NCI-H2227 treated with DMSO at 0.1 percent for 48 hours (cell line): Measurements from ENCODE around the gene KDSR.

ENCODE experiments used
- DNase-seq: peaks from one replicate; lab custom pipeline; 2025; lab: John Stamatoyannopoulos, UW

The KDSR gene

DNA sequence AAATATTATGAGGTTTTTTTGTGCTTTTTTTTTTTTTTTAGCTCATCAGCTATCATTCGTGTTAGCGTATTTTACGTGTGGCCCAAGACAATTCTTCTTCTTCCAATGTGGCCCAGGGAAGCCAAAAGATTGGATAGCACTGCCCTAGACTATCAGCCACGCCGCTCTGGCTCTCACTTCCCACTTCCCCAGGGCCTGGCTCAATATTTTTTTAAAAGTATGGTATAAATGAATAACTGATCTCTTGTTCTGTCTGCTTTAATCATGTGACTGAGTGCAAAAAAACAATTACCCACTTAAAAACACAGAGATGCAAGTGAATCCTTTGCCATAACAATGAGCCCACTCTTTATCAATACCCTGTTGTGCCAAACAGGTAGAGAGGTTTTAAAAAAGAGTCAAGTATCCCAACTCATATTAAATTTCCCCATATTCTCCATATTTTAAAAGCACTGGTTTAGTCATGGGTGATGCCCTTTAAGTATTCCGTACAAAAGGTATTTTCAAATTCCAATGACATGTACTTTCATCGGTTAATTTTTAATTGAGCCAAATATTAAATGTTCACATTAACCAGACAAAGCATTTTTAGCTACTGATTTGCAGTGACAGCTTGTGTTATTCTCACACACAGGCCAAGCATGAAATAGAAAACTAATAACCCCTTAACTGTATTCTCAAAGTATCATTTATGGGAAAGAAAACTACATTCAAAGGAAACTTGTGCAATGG is 60.0 kb downstream of the KDSR start:
- DNase-seq = no peak

GRCh38 chr18:63306249-63306648 is 60.8 kb downstream of the KDSR start:
- DNase-seq = no peak

DNA sequence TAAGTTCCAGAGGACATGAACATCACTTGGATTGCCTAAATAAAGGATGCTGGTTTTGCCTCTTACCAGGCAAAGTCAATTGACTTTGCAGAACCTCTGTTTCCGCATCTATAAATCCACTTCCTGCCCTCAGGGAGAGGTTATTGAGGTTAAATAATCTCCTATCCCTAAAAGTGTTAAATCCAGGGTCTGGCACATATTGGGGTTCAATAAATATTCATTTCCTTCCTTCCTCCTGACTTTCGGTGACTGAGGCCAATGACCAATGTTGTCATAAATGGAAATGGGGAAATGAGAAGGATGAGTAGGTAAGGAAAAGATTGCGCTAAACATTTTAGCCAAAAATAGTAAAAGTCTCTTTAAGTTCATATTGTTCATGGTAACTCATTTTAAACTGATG is 63.5 kb downstream of the KDSR start:
- no peak for DNase-seq

DNA sequence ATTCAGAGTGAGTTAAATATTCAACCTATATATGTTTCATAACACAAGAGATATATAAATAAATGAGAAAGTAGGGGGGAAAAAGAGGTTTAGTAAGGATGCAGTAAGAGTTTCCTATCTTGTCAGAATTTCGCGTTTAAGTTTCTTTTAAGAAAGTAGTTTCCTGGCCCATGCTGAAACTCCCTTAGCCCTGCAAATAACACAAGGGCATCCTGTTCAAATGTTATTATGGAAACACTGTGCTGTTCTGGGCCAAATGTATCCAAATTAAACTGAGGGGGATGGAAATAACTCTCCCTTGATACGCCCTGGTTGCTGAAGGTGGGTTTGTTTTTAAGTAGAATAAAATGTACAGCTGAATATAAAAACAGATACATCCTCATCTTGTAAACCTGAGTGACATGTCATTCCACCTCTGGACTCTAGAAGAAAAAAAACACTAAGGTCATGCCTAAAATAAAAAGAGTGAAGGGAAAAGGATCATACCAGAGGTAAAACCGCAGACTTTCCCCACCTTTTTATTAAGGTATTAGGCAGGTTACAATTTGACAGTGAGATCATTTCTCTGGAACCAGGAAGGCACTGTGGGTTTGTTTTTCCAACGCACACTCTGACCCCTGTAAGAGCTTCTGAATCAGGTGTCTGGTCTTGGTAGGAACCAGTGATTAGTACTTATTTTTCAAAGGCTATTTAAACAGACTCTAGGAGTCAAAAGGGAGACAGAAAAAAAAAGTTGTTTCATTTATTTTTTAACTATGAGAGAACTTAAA is 64.2 kb downstream of the KDSR start:
- DNase-seq = no peak

DNA sequence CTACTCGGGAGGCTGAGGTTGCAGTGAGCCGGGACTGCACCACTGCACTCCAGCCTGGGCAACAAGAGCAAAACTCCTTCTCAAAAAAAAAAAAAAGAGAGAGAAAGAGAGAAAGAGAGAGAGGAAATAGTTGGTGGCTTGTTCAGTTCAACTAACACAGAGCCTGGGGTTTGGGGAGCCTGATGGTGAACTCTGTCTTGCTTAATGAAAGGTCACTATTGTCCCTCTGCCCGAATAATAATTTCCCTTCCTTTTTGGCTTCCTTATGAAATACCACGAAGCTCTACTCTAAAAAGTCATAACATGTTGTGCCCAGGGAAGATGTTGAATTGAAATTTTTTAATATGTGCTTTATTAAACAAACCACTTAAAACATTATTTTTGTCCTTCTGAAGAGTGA is 64.8 kb downstream of the KDSR start:
- no peak for DNase-seq

GRCh38 chr18:63301434-63301833 is 65.6 kb downstream of the KDSR start:
- no peak for DNase-seq

- no peak for DNase-seq
Observed at GRCh38 chr18:63299837-63300745, 66.9 kb downstream of the KDSR start.

DNA sequence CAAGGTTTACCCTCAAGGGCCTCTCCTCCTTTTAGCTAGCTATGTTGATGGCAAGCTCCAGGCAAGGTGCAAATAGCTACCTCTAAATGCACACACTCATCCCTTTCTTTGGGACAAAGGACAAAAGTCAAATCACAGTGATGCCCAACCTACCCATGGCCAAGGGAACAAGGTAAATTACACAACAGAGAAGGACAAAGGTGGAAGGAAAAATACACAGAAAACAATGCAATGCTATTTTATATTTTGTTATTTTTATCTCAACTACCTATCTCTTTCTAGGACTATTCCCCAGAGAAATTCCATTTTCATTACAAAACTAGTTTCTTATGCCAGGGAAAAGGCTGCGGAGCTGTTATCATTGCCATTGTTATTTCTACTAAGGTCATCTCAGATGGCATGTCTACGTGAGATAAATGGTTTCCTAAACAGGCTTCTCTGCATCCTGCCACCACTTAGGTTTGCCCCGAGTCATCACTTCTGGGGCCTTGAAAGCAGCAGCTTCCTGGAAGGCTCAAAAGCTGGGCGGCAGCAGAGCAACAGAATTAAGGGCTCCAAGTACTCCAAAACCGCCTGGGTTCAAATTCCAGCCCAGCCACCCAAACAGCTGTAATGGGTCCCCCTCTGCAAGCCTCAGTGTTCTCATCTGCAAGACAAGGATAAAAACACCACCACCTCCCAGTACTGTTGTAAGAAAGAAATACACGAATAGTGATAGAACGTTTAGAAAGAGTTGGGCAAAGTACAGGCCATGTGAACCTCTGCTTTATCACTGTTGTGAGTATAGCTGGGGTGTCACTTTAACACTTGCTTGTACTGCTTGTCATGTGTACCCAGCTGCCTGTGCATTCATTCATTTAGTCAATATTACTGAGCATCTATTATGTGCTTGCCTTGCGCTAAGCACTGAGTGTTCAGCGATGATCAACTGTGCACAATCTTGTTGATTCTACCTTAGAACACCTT is 68.3 kb downstream of the KDSR start:
- no peak for DNase-seq

- DNase-seq = no peak
Observed at GRCh38 chr18:63297687-63298399, 69.2 kb downstream of the KDSR start.

DNA sequence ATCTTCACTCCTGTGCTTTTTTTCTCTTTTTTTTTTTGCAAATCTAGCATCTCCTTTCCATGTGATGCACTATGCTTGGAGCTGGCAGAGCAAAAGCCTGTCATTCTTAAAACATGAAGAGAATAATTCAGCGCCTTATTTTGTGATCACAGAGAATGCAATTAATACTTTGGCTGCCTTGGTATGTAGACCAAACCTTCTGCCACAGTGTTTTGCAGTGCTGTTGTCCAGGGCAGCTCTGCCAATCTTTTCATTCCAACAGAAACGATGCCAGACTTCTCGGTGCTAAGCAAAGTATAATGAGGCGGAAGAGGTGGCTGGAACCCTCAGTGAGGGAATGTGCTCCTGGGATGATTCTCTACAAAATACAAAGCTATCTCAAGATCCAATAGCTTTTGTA is 73.1 kb downstream of the KDSR start:
- DNase-seq = no peak

- DNase-seq = no peak
Observed at GRCh38 chr18:63292831-63293683, 73.9 kb downstream of the KDSR start.

DNA sequence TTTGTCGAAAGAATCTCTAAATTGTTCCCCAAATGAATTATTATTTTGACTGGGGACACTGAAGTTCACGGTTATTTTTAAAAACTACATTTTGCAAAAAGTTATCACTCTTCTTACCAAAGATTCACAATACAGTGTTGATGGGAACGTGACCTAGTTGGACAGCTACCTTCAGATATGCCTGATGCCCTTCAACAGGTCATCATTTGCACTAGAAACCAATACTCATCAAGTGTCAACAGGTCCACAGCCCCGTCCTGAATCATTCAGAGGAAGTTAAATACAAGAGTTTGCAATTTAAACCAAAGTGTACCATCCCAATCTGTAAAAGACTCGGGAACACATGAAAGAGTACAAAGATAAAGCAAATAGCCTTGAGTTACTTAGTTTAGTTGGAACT is 75.7 kb downstream of the KDSR start:
- DNase-seq = no peak

- no peak for DNase-seq
Observed at GRCh38 chr18:63290821-63291200, 76.2 kb downstream of the KDSR start.

DNA sequence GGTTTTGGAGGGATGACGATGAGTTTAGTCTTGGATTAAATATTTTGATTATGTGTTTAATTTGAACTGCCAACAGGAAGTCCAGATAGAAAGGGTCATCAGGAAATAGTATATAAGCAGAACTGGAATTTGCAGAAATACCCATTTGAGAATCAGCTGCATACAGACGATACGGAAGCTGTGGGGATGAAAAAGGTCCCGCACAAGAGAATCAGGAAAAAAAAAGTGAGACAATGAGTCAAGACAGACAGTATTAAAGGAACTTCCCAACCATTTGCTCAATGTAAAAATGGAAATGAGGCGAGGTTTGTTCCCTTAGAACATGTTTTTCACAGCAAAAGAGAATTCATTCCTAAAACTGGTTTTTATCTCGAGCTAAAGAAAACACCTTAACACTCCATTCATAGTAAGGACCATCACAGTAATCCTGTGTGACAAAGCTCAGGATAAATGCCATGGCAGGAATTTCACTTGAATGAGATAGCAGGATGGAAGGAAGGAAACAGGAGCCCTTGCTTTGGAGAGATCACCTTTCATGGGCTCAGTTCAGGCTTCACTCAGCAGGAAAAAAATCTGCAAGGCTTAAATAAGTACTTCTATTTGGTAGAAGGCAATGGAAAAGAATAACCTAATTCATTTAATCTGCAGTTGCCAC is 76.7 kb downstream of the KDSR start:
- DNase-seq = no peak

- DNase-seq = no peak
Observed at GRCh38 chr18:63288311-63288710, 78.7 kb downstream of the KDSR start.

DNA sequence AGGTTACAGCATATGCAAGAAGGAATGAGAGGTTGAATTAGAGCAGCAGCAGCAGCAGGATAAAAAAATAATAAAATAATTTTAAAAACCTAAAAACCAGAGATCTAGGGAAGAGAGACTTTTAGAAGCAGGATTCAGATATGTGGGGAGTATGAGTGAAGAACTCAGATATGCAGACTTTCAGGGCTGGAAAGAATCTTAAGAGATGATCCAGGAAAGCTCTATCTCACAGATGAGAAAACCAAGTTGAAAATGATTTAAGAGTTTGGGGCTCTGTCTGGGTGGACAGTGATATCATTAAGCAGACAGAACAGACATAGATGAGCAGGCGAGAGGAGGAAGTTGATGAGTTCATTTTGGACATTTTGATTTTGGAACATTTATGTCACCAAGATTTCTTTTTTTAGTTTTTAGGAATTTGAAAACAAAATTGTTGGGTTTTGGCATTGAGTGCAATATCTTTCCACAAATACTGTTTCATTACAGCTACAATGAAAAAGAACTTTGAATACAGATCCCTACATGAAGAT is 79.2 kb downstream of the KDSR start:
- no peak for DNase-seq

DNA sequence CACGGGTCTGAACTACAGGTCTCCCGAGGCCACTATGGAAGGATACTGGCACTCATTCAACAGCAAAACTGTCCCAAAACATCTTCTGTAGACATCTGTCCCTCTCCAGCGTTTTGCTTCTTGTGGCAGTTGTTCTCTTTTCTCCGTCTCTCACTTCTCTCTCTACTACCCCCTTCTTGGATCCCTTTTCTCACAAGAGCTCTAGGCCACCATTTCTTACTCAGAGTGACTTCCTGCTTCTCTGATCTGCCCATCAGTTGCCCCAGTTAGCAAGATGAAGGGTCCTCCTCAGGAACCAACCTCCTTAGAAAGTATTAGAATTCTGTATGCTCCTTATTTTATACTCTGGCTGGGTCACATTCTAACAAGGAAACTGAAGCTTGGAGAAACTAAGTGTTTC is 80.1 kb downstream of the KDSR start:
- DNase-seq = no peak

DNA sequence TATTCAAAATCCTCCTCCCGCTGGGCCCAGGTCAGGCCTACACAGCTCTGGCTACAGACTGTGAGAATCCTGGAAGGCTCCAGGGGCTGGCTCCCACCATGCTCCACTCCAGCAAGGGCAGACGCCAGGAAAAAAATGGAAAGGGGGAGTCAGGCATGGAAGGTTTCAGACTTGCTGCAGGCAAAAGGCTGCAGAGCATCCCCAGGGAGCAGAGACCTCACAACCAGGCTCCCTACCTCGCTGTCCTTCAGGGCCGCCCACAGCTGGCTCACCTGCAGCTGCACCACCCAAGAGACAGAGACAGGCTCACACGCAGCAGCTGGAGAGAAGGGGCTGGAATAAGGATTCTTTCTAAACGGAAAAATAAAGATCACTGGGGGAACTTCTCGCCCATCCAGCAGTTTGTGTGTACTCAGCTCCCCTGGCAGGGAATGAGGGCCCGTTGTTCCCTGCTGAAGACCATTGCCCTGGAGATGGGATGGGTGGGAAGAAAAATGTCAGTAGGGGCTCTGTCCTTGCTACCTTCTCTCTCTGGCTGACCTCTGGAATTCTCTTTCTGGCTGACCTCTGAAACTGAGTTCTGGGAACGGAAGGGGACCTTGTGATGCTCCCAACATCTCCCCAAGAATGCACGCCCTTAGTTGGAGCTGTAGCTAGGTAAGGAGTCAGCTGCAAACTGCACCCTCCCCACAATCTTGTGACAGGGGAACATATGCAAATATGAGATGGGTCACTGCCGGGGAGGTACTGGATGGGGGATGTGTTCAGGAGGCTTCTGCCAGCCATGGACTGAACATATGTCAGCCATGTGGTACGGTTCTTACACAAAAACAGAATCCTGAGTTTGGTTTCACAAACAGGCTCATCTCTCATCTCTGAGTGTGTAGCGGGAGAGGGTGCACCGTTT is 81.9 kb downstream of the KDSR start:
- no peak for DNase-seq
